Astrocyte (in vitro differentiated cells and primary cell): Measurements from ENCODE around the gene OR56B1.

Experiments used
- CTCF ChIP-seq: IDR thresholded peaks from 2 replicates; pipeline ENCODE4 v1.5.1; 2011; ENCODE audit warnings: low read depth, mild to moderate bottlenecking, inconsistent platforms, low read length, moderate library complexity; ENCODE audit not compliant: insufficient read depth
- EZH2 ChIP-seq: IDR thresholded peaks from 2 replicates; pipeline ENCODE4 v1.6.1; 2012; ENCODE audit warnings: mild to moderate bottlenecking, low read length, inconsistent platforms; ENCODE audit not compliant: insufficient read depth

- TF ChIP-seq CTCF = no peak
- no peak for TF ChIP-seq EZH2
Measured at GRCh38 chr11:5738431-5738830, 2.2 kb downstream of the OR56B1 start.
